Neural cell (in vitro differentiated cells): ENCODE results near the gene MAP7D1. TPM values are rescaled to one million over a fixed set of nuclear protein-coding genes. Genes with fewer than 3 reads are reported as not detected.

Source experiments
- H2AFZ ChIP-seq: fragments of 200-600, 300-800 bp; sonication (generic), shearing (Covaris generic); 2 replicates; pipeline ENCODE4 v1.6.0; 2014; ENCODE audit warnings: low read depth, mild to moderate bottlenecking, antibody characterized with exemption, low read length, moderate library complexity
- H3F3A ChIP-seq: fragments of 200-600 bp; shearing (Covaris generic); 2 replicates; pipeline ENCODE4 v1.6.1; 2016; ENCODE audit warnings: mild to moderate bottlenecking, moderate library complexity, mixed read lengths, antibody characterized with exemption, low read length; ENCODE audit not compliant: insufficient read depth, poor library complexity, severe bottlenecking
- H3K27ac ChIP-seq: fragments of 200-600, 300-800 bp; sonication (generic), shearing (Covaris generic); 2 replicates; pipeline ENCODE4 v1.5.1; 2014; ENCODE audit warnings: mild to moderate bottlenecking, low read length, moderate library complexity
- H3K27me3 ChIP-seq: fragments of 300-800, 200-600 bp; sonication (generic), shearing (Covaris generic); 2 replicates; pipeline ENCODE4 v1.6.0; 2014; ENCODE audit warnings: mild to moderate bottlenecking, low read depth, low read length, moderate library complexity; ENCODE audit not compliant: insufficient read depth
- H3K36me3 ChIP-seq: fragments of 300-800, 200-600 bp; sonication (generic), shearing (Covaris generic); 2 replicates; pipeline ENCODE4 v1.5.1; 2014; ENCODE audit warnings: mild to moderate bottlenecking, antibody characterized with exemption, low read length, moderate library complexity; ENCODE audit not compliant: insufficient read depth
- H3K4me2 ChIP-seq: fragments of 300-800, 200-600 bp; sonication (generic), shearing (Covaris generic); 2 replicates; pipeline ENCODE4 v1.6.0; 2014; ENCODE audit warnings: mild to moderate bottlenecking, low read length
- H3K4me3 ChIP-seq: fragments of 300-800, 200-600 bp; sonication (generic), shearing (Covaris generic); 2 replicates; pipeline ENCODE4 v1.5.1; 2014; ENCODE audit warnings: mild to moderate bottlenecking, low read length, moderate library complexity
- H3K79me2 ChIP-seq: fragments of 200-600 bp; shearing (Covaris generic); replicated peaks from 2 replicates; pipeline ENCODE4 v1.6.0; 2014; ENCODE audit warnings: mild to moderate bottlenecking, low read length, moderate library complexity; ENCODE audit not compliant: insufficient read depth
- H3K9ac ChIP-seq: fragments of 300-800, 200-600 bp; sonication (generic), shearing (Covaris generic); 2 replicates; pipeline ENCODE4 v1.6.1; 2016; ENCODE audit warnings: mild to moderate bottlenecking, low read length, mixed read lengths
- H3K9me2 ChIP-seq: fragments of 200-600 bp; shearing (Covaris generic); 2 replicates; pipeline ENCODE4 v1.6.1; 2016; ENCODE audit warnings: mild to moderate bottlenecking, low read length, mixed read lengths; ENCODE audit not compliant: insufficient read depth
- H3K9me3 ChIP-seq: fragments of 200-600, 300-800 bp; sonication (generic), shearing (Covaris generic); 2 replicates; pipeline ENCODE4 v1.6.1; 2016; ENCODE audit warnings: mild to moderate bottlenecking, mixed run types, low read length, moderate library complexity, mixed read lengths
- H4K20me1 ChIP-seq: fragments of 200-600 bp; shearing (Covaris generic); 2 replicates; pipeline ENCODE4 v1.6.1; 2016; ENCODE audit warnings: mild to moderate bottlenecking, mixed run types; ENCODE audit not compliant: insufficient read depth
- EP300 ChIP-seq: fragments of 450-650 bp; conservative IDR thresholded peaks from 2 replicates; pipeline ENCODE4 v1.6.1; 2014; ENCODE audit warnings: antibody characterized with exemption, mild to moderate bottlenecking, moderate library complexity; ENCODE audit not compliant: poor library complexity, severe bottlenecking
- EZH2 ChIP-seq: fragments of 200-600, 300-800 bp; shearing (Covaris generic), sonication (generic); IDR thresholded peaks from 2 replicates; pipeline ENCODE4 v1.6.1; 2014; ENCODE audit warnings: antibody characterized with exemption, low read length, borderline replicate concordance, mild to moderate bottlenecking; ENCODE audit not compliant: insufficient read depth, poor library complexity, severe bottlenecking
- MXI1 ChIP-seq: fragments of 450-650 bp; conservative IDR thresholded peaks from 2 replicates; pipeline ENCODE4 v1.6.1; 2014; ENCODE audit warnings: antibody characterized with exemption, mild to moderate bottlenecking; ENCODE audit not compliant: poor library complexity, severe bottlenecking
- POLR2AphosphoS5 ChIP-seq: IDR thresholded peaks from 2 replicates; pipeline ENCODE4 v1.6.1; 2012
- RAD21 ChIP-seq: fragments of 450-650 bp; conservative IDR thresholded peaks from 2 replicates; pipeline ENCODE4 v1.6.1; 2014; ENCODE audit warnings: antibody characterized with exemption, mild to moderate bottlenecking, moderate library complexity
- SMC3 ChIP-seq: fragments of 450-650 bp; conservative IDR thresholded peaks from 2 replicates; pipeline ENCODE4 v1.6.1; 2014; ENCODE audit warnings: antibody characterized with exemption, mild to moderate bottlenecking, moderate library complexity; ENCODE audit not compliant: poor library complexity
- TAF1 ChIP-seq: IDR thresholded peaks from 2 replicates; pipeline ENCODE4 v1.6.1; 2012; ENCODE audit warnings: low read depth
- polyA plus RNA-seq: library from polyadenylated mRNA; depleted of rRNA; stranded (reverse); fragments of >200 nt; gene quantifications from 2 replicates; pipeline ENCODE4 v1.2.3, GENCODE V29; 2014
- TF ChIP-seq, protein P1 (sequence below): IDR thresholded peaks from 2 replicates; pipeline ENCODE4 v1.6.1; 2012; ENCODE audit warnings: borderline replicate concordance
- TF ChIP-seq, protein P2 (sequence below): fragments of 450-650 bp; IDR thresholded peaks from 2 replicates; pipeline ENCODE4 v1.5.1; 2014; ENCODE audit warnings: antibody characterized with exemption, mild to moderate bottlenecking, moderate library complexity; ENCODE audit not compliant: poor library complexity, severe bottlenecking

MAP7D1 gene
- polyA plus RNA-seq, 1 donor from 2014 or later = 142 TPM

GRCh38 chr1:36111151-36111550, 44.8 kb upstream of the MAP7D1 start:
- no peak overlapping the region for H3K4me2 ChIP-seq
- no peak overlapping the region for H3K27ac ChIP-seq
- no peaks in the 10 kb centered on the region for H3K36me3 ChIP-seq
- no peaks in the 10 kb centered on the region for H3K27me3 ChIP-seq
- H3K4me3 ChIP-seq = no peak overlapping the region
- no peak overlapping the region for H3K9ac ChIP-seq
- H3K9me3 ChIP-seq = no peaks in the 10 kb centered on the region
- H4K20me1 ChIP-seq = no peaks in the 10 kb centered on the region
- no peaks in the 10 kb centered on the region for H3K79me2 ChIP-seq
- TF ChIP-seq MXI1 (no peak), TAF1 (no peak)
- no peaks in the 10 kb centered on the region for H3F3A ChIP-seq
- no peaks in the 10 kb centered on the region for H3K9me2 ChIP-seq
- no peak overlapping the region for H2AFZ ChIP-seq

GRCh38 chr1:36112823-36113222, 43.1 kb upstream of the MAP7D1 start:
- Histone ChIP-seq H2AFZ (no peak overlapping the region), H4K20me1 (no peaks in the 10 kb centered on the region), H3K9ac (no peak overlapping the region), H3K9me2 (no peaks in the 10 kb centered on the region), H3F3A (no peaks in the 10 kb centered on the region), H3K27ac (no peak overlapping the region), H3K27me3 (no peaks in the 10 kb centered on the region), H3K4me3 (no peak overlapping the region), H3K79me2 (no peaks in the 10 kb centered on the region), H3K36me3 (no peaks in the 10 kb centered on the region), H3K4me2 (no peak overlapping the region), H3K9me3 (no peaks in the 10 kb centered on the region)
- TF ChIP-seq, protein P1, sequence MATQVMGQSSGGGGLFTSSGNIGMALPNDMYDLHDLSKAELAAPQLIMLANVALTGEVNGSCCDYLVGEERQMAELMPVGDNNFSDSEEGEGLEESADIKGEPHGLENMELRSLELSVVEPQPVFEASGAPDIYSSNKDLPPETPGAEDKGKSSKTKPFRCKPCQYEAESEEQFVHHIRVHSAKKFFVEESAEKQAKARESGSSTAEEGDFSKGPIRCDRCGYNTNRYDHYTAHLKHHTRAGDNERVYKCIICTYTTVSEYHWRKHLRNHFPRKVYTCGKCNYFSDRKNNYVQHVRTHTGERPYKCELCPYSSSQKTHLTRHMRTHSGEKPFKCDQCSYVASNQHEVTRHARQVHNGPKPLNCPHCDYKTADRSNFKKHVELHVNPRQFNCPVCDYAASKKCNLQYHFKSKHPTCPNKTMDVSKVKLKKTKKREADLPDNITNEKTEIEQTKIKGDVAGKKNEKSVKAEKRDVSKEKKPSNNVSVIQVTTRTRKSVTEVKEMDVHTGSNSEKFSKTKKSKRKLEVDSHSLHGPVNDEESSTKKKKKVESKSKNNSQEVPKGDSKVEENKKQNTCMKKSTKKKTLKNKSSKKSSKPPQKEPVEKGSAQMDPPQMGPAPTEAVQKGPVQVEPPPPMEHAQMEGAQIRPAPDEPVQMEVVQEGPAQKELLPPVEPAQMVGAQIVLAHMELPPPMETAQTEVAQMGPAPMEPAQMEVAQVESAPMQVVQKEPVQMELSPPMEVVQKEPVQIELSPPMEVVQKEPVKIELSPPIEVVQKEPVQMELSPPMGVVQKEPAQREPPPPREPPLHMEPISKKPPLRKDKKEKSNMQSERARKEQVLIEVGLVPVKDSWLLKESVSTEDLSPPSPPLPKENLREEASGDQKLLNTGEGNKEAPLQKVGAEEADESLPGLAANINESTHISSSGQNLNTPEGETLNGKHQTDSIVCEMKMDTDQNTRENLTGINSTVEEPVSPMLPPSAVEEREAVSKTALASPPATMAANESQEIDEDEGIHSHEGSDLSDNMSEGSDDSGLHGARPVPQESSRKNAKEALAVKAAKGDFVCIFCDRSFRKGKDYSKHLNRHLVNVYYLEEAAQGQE = no peak
- TF ChIP-seq EZH2 = no peak
- no peak for TF ChIP-seq RAD21

DNA sequence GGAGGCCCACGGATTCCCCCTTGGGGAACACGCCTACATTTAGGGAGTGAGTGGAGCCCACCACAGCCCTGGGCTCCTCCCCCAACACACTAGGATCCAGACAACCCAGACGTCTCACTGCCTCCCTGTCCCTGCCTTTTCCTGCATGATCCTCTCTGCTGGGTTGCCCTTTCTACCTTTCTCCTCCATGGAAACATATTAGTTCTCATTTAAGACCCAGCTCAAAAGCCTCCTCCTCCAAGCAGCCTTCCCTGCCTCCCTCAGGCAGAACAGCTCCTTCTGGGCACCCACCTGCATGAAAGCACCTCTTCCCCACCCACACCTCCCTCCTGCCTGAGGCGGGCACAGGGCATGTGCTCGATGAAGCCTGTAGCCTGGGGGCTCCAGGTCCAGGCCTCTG, 41.6 kb upstream of the MAP7D1 start:
- Histone ChIP-seq H2AFZ (no peak overlapping the region), H3K9me3 (no peaks in the 10 kb centered on the region), H3K27me3 (no peaks in the 10 kb centered on the region), H3K27ac (no peak overlapping the region), H3K9ac (no peak overlapping the region), H3K36me3 (no peaks in the 10 kb centered on the region), H4K20me1 (no peaks in the 10 kb centered on the region), H3K4me2 (no peak overlapping the region), H3K9me2 (no peaks in the 10 kb centered on the region), H3F3A (no peaks in the 10 kb centered on the region), H3K79me2 (no peaks in the 10 kb centered on the region), H3K4me3 (no peak overlapping the region)
- TF ChIP-seq EP300 (no peak), EZH2 (no peak), POLR2AphosphoS5 (no peak), TAF1 (no peak), SMC3 (no peak), RAD21 (no peak), MXI1 (no peak)
- TF ChIP-seq, protein P2, sequence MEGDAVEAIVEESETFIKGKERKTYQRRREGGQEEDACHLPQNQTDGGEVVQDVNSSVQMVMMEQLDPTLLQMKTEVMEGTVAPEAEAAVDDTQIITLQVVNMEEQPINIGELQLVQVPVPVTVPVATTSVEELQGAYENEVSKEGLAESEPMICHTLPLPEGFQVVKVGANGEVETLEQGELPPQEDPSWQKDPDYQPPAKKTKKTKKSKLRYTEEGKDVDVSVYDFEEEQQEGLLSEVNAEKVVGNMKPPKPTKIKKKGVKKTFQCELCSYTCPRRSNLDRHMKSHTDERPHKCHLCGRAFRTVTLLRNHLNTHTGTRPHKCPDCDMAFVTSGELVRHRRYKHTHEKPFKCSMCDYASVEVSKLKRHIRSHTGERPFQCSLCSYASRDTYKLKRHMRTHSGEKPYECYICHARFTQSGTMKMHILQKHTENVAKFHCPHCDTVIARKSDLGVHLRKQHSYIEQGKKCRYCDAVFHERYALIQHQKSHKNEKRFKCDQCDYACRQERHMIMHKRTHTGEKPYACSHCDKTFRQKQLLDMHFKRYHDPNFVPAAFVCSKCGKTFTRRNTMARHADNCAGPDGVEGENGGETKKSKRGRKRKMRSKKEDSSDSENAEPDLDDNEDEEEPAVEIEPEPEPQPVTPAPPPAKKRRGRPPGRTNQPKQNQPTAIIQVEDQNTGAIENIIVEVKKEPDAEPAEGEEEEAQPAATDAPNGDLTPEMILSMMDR = no peak
- TF ChIP-seq, protein P1 = no peak
